Hepatocyte (in vitro differentiated cells): Measurements from ENCODE around the gene SELE. TPM values are rescaled to one million over a fixed set of nuclear protein-coding genes. Genes with fewer than 3 reads are reported as not detected.

Source experiments
- DNase-seq: peaks from one replicate; pipeline ENCODE4 v3.0.0-alpha.2; 2016; ENCODE audit warnings: low spot score
- H2AFZ ChIP-seq: fragments of 200-600 bp; sonication (generic); 2 replicates; pipeline ENCODE4 v1.6.0; 2016; ENCODE audit warnings: antibody characterized with exemption, mild to moderate bottlenecking
- H3K27ac ChIP-seq: fragments of 200-600 bp; sonication (generic); 2 replicates; pipeline ENCODE4 v1.5.1; 2016; ENCODE audit warnings: mild to moderate bottlenecking
- H3K27me3 ChIP-seq: fragments of 200-600 bp; sonication (generic); 2 replicates; pipeline ENCODE4 v1.6.1; 2016
- H3K36me3 ChIP-seq: fragments of 200-600 bp; sonication (generic); replicated peaks from 2 replicates; pipeline ENCODE4 v1.5.1; 2016; ENCODE audit warnings: low read depth; ENCODE audit not compliant: insufficient read depth
- H3K4me1 ChIP-seq: fragments of 200-600 bp; sonication (generic); 2 replicates; pipeline ENCODE4 v1.5.1; 2016; ENCODE audit warnings: mild to moderate bottlenecking, moderate library complexity; ENCODE audit not compliant: insufficient read depth
- H3K4me2 ChIP-seq: fragments of 200-600 bp; sonication (generic); 2 replicates; pipeline ENCODE4 v1.6.0; 2016
- H3K4me3 ChIP-seq: fragments of 200-600 bp; sonication (generic); 2 replicates; pipeline ENCODE4 v1.5.1; 2016; ENCODE audit warnings: mild to moderate bottlenecking
- H3K79me2 ChIP-seq: fragments of 200-600 bp; sonication (generic); 2 replicates; pipeline ENCODE4 v1.6.0; 2017; ENCODE audit warnings: mild to moderate bottlenecking
- H3K9me2 ChIP-seq: fragments of 200-600 bp; sonication (generic); replicated peaks from 2 replicates; pipeline ENCODE4 v1.6.0; 2017; ENCODE audit warnings: mild to moderate bottlenecking; ENCODE audit not compliant: insufficient read depth
- H3K9me3 ChIP-seq: fragments of 200-600 bp; sonication (generic); 2 replicates; pipeline ENCODE4 v1.5.1; 2016; ENCODE audit warnings: low read depth, mild to moderate bottlenecking
- H4K20me1 ChIP-seq: fragments of 200-600 bp; sonication (generic); 2 replicates; pipeline ENCODE4 v1.6.0; 2016; ENCODE audit warnings: mild to moderate bottlenecking; ENCODE audit not compliant: insufficient read depth, poor library complexity, severe bottlenecking
- CTCF ChIP-seq: fragments of 200-600 bp; sonication (generic); IDR thresholded peaks from 2 replicates; pipeline ENCODE4 v1.5.1; 2016; ENCODE audit warnings: antibody characterized with exemption, mild to moderate bottlenecking; ENCODE audit not compliant: poor library complexity
- EZH2 ChIP-seq: fragments of 200-600 bp; sonication (generic); IDR thresholded peaks from 2 replicates; pipeline ENCODE4 v1.6.1; 2016; ENCODE audit warnings: antibody characterized with exemption, mild to moderate bottlenecking, borderline replicate concordance
- EZH2phosphoT487 ChIP-seq: fragments of 200-600 bp; sonication (generic); IDR thresholded peaks from one replicate; pipeline ENCODE4 v1.6.1; 2018; ENCODE audit warnings: antibody characterized with exemption, mild to moderate bottlenecking, low read depth, moderate library complexity; ENCODE audit not compliant: unreplicated experiment, severe bottlenecking
- WGBS: methylation state at CpG from one replicate; pipeline ENCODE4 v1.1.6; 2016; ENCODE audit warnings: low lambda C conversion rate; ENCODE audit errors: missing lambda C conversion rate; 5-methylcytosine and 5-hydroxymethylcytosine counted together
- polyA plus RNA-seq: library from polyadenylated mRNA; unstranded; fragments of >200 nt; fragmentation: Nextera tagmentation; extraction: Ambion mirVana; gene quantifications from 2 replicates; pipeline ENCODE4 v1.2.1, GENCODE V29; 2016
- total RNA-seq: library from RNA; depleted of rRNA; stranded (reverse); fragments of >200 nt; gene quantifications from 2 replicates; pipeline ENCODE4 v1.2.3, GENCODE V29; 2014

The SELE gene
- total and polyA plus RNA-seq, 2 experiments from 2014 or later = 0.03 TPM; not detected in 1

- H3K4me1 ChIP-seq = no peaks in the 10 kb centered on the region
- no peak overlapping the region for H3K4me3 ChIP-seq
- DNase-seq = no peak
- no peak overlapping the region for H2AFZ ChIP-seq
- no peaks in the 10 kb centered on the region for H3K36me3 ChIP-seq
- H3K27me3 ChIP-seq = no peaks in the 10 kb centered on the region
- no peaks in the 10 kb centered on the region for H3K9me2 ChIP-seq
- TF ChIP-seq EZH2phosphoT487 = no peak
- TF ChIP-seq EZH2 = no peak
- no peak for TF ChIP-seq CTCF
- H3K27ac ChIP-seq = no peak overlapping the region
- H3K4me2 ChIP-seq = no peak overlapping the region
- H3K79me2 ChIP-seq = no peaks in the 10 kb centered on the region
- H3K9me3 ChIP-seq = no peaks in the 10 kb centered on the region
- WGBS = 81% methylated on average over 9 of the region's 9 CpGs
- no peaks in the 10 kb centered on the region for H4K20me1 ChIP-seq
These were observed 25.8 kb downstream of the SELE start for GRCh38 chr1:169707912-169708604.

GRCh38 chr1:169704797-169705196 is 29.1 kb downstream of the SELE start:
- no peaks in the 10 kb centered on the region for H3K36me3 ChIP-seq
- H3K4me1 ChIP-seq = no peaks in the 10 kb centered on the region
- no peak overlapping the region for H2AFZ ChIP-seq
- no peak overlapping the region for H3K27ac ChIP-seq
- no peaks in the 10 kb centered on the region for H3K27me3 ChIP-seq
- TF ChIP-seq EZH2 = no peak
- no peak for TF ChIP-seq EZH2phosphoT487
- TF ChIP-seq CTCF = no peak
- no peak overlapping the region for H3K4me3 ChIP-seq
- no peaks in the 10 kb centered on the region for H3K79me2 ChIP-seq
- H4K20me1 ChIP-seq = no peaks in the 10 kb centered on the region
- no peak for DNase-seq
- H3K4me2 ChIP-seq = no peak overlapping the region
- H3K9me3 ChIP-seq = no peaks in the 10 kb centered on the region
- 84% methylated on average over 2 of the region's 2 CpGs for WGBS
- H3K9me2 ChIP-seq = no peaks in the 10 kb centered on the region

- H3K4me3 ChIP-seq = no peak overlapping the region
- no peak overlapping the region for H3K4me2 ChIP-seq
- H4K20me1 ChIP-seq = no peaks in the 10 kb centered on the region
- 46% methylated on average over 2 of the region's 2 CpGs for WGBS
- no peaks in the 10 kb centered on the region for H3K9me2 ChIP-seq
- no peak for DNase-seq
- H3K79me2 ChIP-seq = no peaks in the 10 kb centered on the region
- no peaks in the 10 kb centered on the region for H3K4me1 ChIP-seq
- TF ChIP-seq EZH2phosphoT487 = no peak
- TF ChIP-seq CTCF = no peak
- TF ChIP-seq EZH2 = no peak
- H2AFZ ChIP-seq = no peak overlapping the region
- H3K27me3 ChIP-seq = no peaks in the 10 kb centered on the region
- no peaks in the 10 kb centered on the region for H3K9me3 ChIP-seq
- H3K36me3 ChIP-seq = no peaks in the 10 kb centered on the region
- no peak overlapping the region for H3K27ac ChIP-seq
These were observed 32.4 kb downstream of the SELE start for GRCh38 chr1:169701261-169702005.
